T follicular helper cell (primary cell): ENCODE data around the gene RDH5.

Experiments
- DNase-seq: peaks from one replicate; pipeline ENCODE4 v3.0.0-alpha.2; 2020; ENCODE audit warnings: low read depth

RDH5 gene

DNA sequence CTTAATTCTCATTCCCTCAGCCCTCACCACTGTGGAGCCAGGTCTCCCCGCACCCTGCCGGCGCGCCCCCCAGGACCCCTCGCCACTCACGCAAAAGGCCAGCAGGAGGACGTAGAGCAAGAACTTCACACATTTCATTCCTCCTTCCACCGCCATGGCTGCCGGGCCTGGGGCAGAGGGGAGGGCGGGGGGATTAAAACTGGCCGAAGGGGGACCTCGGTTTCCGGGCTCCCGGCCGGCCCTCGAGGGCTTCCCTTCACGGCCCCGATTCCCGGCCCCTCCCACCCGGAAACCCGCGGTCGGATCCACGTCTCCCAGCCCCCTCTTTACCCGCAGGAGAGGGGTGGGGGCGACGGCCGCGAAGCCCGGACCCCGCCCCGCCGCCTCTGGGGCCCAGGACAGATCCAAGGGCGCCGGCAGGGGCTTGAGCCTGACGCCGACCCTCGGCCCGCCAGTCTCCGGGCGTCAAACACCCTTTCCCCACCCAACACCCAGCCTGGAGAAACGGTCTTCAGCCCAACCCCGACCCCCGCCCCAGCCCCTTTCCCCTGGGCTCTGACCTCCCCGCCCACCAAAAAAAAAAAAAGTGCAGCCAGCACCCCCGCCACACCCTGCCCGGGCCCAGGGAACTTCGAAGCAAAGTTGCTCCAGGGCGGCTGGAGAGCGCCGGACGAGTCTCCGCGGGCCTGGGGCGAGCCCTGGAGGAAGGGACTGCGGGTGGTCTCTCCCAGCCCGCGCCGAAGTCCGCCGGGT lies 8.2 kb downstream of the RDH5 start:
- no peak for DNase-seq

DNA sequence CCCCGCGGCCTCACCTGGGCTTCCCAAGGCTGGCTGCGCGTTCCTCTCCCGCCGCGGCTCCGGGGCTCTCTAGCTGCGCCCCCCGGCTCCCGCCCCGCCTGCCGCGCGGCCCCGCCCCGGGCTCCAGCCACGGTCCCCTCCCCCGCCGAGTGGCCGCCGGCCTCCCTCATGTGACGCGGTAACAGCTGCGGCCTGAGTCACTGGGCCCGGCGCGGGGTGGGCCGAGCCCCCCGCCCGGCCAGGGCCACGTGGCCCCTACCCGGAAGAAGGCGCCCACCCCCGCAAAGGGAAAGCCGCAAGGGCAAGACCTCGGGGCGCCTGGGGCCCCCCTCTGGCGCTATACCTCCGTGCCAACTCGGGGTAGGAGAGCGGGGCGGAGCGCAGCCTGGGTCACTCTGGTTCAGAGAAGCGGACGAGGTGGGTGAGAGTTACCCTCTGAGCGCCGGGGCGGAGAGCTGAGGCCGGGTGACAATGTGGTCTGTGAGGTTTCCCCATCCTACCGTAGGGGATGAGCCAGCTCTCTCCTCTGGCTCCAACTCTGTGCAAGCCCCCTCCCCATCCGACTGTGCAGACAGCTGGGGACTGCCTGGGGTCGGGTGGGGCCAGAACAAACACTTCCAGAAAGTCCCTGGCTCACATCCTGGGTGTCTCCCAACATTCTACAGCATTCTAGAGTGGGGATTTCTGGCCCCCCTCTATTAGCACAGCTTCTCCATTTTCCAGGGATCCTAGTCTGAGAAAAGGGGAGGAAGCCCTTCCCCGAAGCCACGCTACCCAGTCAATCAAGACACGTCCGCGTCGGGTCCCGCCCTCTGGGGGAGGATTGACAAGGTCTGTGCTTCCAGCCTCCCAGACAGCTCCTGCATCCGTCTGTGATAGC lies 9.0 kb downstream of the RDH5 start, which contains the start of gene CD63:
CD63 (minus strand) TSS at position 71 of the 880 bp plus-strand sequence. CDS start 668 bp downstream, outside the sequence.
- DNase-seq = peak; percentile 29

DNA sequence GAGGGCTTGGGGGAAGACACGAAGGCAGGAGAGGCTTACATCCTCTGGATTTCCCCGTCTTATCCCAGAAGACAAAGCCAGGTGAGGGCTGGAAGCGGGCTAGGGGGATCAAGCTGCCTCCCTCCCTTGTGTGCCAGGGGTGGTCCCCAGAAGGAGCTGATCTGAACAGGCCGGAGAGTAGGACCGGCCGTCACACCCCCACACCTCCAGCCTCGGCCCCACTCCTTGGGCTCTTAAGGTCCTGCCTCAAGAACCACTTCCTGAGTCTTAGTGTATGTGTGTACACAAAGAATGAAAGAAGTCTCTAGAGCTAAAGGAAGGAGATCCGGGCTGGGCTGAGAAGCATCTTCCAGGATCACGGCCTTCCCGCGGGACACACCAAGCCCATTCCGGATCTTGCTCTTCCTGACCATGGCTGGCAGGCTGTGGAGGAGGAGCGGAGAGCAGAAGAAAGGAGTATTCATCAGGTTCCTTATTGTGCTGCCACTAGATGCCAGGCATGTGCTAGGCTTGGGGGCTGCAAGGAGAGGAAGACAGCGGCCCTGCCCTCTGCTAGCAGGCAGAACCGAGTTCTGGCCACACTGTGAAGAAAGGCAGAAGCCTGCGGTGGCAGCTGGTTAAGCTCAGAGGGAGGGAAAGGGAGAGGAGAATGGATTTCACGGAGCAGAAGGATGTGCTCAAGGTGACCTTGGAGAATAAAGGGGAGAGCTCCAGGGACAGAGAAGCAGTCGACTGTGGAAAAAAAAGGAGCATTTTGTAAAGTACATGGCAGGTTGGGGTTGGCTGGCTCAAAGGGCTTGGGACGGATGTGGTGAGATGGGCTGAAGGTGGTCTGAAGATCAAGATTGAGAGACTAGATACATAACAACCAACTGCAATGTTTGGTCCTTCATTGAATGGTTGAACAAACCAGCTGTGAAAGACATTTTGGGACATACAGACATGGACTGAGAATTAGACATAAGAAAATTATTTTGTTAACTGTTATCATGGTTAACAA lies 9.9 kb downstream of the RDH5 start:
- no peak for DNase-seq

DNA sequence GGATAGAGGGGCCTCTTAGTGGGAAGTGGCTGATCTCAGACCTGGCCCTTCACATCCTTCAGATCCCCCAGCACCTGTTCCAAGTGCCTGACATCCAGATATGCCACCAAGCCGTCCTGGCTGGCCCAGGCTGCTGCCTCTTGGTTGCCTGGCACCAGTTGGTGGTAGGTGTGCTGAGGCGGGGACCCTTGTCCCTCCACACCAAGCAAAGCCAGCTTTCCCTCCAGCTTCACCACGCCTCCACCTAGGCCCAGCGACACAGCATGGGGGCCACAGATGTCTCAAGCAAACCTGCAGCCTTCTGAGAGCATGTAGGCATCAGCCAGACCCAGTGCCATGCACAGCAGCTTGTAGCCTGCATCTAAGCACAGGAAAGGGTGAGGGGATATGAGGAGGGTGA lies 12.1 kb downstream of the RDH5 start:
- DNase-seq = no peak

DNA sequence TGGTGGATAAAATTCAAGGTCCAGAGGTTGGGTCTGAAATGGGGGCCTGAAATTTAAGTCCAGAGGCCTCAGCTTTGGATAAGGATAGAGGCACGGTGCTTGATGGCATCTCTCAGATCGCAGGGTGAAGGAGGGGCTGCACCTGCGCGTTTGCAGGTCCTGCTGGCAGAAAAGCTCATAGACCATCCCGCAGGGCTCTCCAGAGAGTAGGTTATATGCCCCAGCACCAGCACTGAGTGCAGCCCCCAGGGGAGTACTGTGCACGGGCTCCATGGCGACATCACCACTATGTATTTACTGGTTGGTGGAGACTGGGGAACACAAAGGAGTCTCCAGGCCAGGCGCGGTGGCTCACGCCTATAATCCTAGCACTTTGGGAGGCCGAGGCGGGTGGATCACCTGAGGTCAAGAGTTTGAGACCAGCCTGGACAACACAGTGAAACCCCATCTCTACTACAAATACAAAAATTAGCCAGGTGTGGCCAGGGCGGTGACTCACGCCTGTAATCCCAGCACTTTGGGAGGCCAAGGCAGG lies 12.9 kb downstream of the RDH5 start:
- DNase-seq = no peak

DNA sequence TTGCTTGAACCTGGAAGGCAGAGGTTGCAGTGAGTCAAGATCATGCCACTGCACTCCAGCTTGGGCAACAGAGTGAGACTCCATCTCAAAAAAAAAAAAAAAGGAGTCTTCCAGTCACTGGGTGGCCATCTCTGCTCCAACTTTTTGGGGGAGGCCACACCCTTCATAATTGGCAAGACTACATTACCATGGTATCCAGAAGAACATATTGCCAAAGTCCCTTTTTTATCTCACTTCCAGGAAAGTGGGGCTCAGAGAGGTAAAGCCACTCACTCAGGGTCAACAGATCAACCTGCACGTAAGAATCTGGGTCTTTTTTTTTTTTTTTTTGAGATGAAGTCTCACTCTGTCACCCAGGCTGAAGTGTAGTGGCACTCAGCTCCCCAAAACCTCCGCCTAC lies 13.7 kb downstream of the RDH5 start:
- DNase-seq = no peak

DNA sequence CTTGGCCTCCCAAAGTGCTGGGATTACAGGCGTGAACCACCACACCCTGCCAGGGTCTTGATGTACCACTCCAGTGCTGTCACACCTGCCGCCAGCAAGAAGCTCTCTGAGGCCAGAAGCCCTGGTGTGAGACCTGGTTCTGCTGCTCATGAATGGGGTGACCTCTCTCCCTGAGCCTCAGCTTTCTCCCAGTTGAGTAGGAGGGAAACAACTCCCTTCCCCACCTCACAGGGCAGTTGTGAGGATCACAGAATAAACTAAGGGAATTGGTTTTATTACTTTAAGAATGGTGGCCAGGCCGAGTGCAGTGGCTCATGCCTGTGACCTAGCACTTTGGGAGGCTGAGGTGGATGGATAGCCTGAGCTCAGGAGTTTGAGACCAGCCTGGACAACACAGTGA lies 14.4 kb downstream of the RDH5 start:
- no peak for DNase-seq

DNA sequence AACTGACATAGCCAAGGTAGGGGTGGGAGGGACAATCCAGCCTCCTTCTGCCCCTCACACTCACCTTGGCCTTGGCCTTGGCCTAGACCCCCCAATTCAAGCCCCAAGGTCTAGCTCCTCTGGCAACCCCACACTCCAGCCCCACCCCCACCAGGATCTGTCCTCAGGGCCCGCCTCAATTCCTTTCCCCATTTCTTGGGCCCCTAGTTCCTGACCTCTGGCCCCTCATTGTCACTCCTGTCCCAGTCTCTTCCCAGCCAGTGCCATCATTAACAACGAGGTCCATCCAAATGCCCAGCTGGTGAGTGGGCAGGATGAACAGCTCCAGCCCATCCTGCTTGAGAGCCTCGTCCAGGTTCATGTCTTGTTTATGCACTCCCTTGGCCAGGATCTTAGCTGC lies 15.9 kb downstream of the RDH5 start:
- DNase-seq = no peak

DNA sequence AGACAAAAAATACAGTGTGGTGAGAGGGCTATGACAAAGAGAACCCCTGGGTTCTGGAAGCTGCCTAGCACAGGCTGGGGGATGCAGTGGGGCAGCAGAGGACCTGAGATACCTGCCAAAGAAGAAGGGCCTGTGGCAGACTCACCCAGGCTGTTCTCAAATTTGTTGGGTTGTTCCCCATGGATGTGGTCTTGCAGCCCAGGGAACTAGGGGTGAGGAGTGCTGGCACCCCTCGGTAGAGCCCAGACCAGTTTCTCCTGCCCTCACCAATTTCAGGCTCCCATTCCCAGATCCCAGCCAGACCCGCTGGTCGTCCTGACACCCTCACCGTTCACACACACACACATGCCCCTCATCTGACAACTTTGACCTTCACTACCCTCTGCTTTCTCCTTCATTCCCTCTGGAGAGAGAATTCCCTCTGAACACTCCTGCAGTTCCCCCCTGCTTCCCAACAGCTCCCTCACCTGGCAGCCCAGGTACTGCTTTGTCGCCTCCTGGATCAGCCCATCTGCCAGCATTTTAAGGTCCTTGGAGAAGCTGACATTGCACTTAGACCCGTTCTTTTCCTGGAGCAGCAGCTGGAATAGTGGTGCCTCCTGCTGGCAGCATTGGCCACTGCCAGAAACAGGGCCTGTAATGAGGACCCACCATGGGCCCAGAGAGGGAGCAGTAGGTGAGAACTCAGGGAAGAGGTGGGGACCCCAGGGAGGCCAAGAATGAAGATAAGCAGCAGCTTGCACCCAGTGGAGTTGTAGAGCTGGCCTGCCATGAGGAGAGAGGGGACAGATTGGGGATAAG lies 16.8 kb downstream of the RDH5 start:
- peak; percentile 30 for DNase-seq

DNA sequence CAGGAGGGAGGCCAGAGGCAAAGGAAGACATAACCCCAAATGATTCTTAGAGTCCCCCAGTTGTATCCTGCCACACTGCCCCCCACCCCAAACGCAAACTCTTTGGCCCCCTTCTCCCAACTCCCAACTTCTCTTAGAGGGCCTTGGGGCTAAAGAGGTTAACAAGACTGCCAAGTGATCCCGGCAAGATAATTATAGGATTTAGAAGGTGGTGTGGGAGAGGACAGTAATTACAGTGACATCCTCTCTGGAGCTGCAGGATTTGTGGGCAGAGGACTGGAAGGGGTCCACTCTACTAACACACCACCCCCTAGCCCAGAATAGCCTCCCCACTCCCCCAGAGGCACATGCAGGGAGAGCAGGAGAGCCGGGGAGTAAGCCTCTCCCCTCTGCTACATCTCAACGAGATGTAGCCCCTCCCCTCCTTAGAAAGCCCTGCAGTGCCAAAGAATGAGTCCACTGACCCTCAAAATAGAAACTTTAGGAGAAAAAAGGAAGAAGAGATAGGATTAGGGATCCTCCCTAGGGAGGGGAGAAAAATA lies 17.5 kb downstream of the RDH5 start:
- no peak for DNase-seq

DNA sequence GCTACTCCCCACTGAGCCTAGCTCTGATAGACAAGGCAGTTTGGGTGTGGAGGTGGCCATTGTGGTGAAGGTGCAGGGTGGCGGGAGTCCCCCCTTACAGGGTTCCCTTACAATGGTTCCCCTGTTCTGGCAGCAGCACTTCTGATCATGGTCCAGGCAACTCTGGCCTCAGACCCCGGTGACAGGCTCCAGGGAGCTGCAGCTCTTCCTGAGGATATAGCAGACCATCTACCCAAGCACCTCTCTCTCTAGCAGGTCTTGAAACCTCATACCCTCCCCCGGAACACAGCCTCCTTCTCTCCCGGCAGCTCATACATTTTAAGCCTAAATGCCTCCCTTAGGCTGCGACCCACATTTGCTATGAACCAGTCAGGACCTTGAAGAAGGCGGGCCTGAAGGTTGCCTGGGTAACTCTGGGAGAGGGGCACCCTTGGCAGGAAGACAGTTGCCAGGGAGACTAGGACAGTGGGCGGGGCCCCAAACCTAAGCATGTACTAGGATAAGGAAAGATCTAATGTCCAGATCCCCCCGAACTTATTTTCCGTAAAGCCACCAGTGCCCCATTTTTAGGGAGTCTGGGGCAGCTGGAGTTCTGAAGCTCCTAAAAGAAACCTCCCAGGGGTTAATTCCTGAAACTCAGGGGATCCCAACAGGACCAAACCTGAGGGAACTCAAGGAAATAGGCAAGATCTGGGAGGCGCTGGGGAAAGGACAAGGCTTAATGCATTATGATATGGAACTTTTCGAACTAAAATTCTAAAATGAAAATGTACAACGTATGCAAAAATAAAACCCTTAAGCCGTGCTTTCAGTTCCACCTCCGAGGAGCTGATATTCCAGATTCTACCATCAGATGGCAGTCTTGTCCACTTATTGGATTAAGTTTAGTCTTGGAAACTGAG lies 18.2 kb downstream of the RDH5 start:
- DNase-seq = peak; percentile 59

DNA sequence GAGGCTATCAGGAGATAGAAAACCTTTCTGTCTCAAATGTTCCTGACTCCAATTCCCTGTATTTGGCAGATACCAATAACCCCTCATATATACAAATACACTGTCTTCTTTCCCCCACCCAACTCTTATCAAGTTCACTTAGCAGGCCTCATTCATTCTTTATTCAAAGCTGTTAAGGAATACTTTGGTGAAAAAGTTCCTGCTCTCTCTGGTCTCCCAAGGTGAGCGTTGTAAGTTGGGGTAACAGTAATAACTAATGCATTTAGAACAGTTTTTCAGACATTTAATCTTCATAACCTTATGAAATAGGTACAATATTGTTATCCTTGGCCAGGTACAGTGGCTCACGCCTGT lies 18.8 kb downstream of the RDH5 start:
- DNase-seq = no peak

DNA sequence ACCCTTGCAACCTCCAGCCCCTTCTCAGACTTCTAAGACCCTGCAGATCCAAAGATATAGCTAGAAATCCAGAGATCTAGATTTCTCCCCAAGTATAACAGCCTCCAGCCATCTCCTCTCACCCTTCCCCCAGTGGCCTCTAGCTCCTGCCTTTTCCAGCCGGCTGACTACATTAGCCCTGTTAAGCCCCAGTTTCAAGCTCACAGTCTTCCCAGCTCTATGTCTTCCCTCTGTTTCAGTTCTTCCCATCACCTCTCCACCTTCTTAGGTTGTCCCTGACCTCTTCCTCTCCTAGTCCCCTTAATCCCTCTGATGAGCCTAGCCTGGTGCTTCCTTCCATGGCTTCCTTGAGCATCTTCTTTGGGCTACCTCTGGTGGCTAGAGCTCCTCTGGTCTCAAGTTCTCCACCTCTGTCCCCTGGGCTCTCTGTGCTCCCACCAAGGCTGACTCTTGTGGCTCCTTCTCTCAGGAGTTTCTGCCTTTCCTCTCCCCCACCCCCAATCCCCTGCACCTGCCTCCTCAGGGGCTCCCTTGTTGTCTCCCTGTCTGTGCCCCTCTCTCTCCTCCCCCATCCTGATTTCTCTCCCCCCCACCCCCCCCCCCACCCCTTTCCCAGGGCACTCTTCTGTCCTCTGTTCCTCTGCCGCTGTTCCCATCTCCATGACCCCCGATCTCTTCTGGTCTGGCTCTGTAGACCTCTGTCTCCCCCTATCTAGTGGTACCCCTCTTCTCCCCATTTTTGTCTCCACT lies 21.9 kb downstream of the RDH5 start:
- DNase-seq = no peak

DNA sequence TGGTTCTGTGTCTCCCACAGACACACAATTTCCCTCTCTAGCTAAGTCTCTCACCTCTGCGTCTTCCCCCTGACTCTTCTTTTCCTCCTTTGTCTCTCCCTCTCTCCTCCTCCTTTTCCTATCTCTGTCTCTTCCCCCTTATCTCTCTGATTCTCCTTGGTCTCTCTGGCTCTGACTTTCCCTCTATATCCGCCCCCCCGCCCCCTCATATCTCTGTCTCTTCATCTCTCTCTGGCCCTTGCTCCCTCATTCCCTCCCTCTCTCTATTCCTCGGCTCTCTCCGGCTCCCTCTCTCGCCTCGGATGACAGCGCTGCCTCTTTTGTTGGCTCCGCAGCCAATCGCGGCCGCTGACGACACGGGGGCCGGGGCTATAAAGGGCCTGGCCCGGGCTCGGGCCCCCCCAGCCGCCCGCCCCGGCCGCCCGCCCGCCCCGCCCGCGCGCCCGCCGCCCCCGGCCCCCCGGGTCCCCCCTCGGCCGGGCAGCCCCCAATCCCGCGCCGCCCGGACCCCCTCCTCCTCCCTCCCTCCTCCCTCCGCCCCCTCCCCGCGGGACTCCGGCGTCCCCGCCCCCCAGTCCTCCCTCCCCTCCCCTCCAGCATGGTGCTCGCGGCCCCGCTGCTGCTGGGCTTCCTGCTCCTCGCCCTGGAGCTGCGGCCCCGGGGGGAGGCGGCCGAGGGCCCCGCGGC lies 22.7 kb downstream of the RDH5 start, which contains the start of gene GDF11:
GDF11 (plus strand) TSS at position 404 of the 687 bp plus-strand sequence; CDS start at position 599, 195 bp downstream.
- DNase-seq = peak; percentile 70

DNA sequence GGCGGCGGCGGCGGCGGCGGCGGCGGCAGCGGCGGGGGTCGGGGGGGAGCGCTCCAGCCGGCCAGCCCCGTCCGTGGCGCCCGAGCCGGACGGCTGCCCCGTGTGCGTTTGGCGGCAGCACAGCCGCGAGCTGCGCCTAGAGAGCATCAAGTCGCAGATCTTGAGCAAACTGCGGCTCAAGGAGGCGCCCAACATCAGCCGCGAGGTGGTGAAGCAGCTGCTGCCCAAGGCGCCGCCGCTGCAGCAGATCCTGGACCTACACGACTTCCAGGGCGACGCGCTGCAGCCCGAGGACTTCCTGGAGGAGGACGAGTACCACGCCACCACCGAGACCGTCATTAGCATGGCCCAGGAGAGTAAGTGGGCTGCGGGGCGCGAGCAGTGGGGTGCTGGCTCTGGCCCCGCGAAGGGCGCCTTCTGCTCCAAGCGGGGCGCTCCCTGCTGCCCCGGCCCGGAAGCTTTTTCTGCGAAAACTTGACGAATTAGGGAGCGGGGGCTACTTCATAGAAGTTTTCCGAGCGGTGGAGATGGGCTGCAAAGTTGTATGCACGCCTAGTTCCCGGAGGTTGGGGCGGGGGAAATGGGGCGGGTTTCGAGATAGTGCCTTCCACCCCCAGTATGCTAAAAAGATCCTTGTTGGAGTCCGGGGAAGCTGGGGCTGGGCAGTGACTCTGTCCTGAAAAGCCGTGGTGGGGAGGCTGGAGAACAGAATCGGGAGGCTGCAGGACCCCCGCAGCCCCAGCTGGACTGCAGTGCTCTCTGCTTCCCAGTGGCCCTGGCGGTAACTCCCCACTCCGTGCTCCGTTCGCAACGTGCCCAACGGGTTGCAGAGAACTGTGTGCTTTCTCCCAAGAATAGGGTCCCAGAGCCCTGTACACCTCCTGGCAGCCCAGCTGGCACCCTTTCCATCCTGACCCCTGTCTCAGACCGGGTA lies 23.5 kb downstream of the RDH5 start:
- DNase-seq = peak; percentile 18

DNA sequence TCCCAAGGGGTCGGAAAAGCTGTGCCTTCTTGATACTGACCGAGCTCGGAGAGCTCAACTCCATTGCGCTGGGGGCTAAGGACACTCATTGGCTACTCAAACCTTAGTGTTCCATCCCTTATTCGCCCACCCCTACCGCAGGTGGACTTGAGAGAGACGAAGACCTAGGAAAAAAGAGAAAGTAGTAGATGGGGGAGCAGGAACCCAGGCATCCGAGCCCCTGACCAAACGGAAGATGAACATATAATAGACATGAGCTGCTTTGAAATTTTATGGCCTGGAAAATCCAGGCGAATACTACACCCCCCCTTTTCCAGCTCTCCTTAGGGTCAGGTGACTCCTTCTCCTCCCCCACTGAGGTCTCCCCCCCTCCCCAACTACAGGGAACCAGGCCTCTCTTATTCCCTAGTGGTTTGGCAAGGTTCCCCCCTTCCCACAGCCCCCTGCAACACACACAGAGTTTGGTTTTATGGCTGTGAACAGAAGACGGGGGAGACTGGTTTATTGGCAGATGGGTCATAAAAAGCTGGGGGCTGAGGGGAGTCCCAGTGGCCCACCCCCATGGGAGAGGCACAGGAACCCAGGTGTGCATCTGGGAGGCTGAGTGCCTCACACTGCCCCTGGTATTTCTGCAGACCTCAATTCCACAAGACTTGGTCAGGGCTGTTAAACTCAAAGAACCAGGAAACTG lies 24.3 kb downstream of the RDH5 start:
- DNase-seq = no peak
